ENCODE measurements around the gene SPSB1.

- TF ChIP-seq CTCF (IDR thresholded peaks at IDR 0.05) (no peak), POLR2A (IDR thresholded peaks at IDR 0.05) (no peak)
Observed at GRCh38 chr1:9246215-9246614, 46.5 kb upstream of the SPSB1 start.

All from Peyer's patch (tissue), 4 donors.